HG02678 (cell line): ENCODE data around the gene LAPTM5.
A peak's percentile ranks its signal among the peaks of the same experiment; 100 is the strongest.

ENCODE experiments used
- ATAC-seq: cut with Tn5 transposase; IDR thresholded peaks from one replicate; pipeline ENCODE4 v1.9.1; 2021; ENCODE audit warnings: mild to moderate bottlenecking, moderate library complexity; ENCODE audit not compliant: unreplicated experiment

LAPTM5 gene

GRCh38 chr1:30720271-30721223 is 37.0 kb downstream of the LAPTM5 start:
- no peak for ATAC-seq

- no peak for ATAC-seq
These were observed 37.9 kb downstream of the LAPTM5 start for GRCh38 chr1:30719406-30720270.

- ATAC-seq, result peak; percentile 53
These were observed 38.8 kb downstream of the LAPTM5 start for GRCh38 chr1:30718636-30719405.

- peak; percentile 84 for ATAC-seq
These were observed 39.4 kb downstream of the LAPTM5 start for GRCh38 chr1:30718091-30718635.

GRCh38 chr1:30716646-30717045 is 40.9 kb downstream of the LAPTM5 start:
- no peak for ATAC-seq

- ATAC-seq, result no peak
These were observed 41.7 kb downstream of the LAPTM5 start for GRCh38 chr1:30715886-30716285.

GRCh38 chr1:30715216-30715615 is 42.4 kb downstream of the LAPTM5 start:
- no peak for ATAC-seq

GRCh38 chr1:30714536-30715090 is 43.0 kb downstream of the LAPTM5 start:
- ATAC-seq, result no peak

GRCh38 chr1:30714025-30714424 is 43.5 kb downstream of the LAPTM5 start:
- ATAC-seq, result no peak

GRCh38 chr1:30713311-30713710 is 44.3 kb downstream of the LAPTM5 start:
- ATAC-seq, result no peak

GRCh38 chr1:30712583-30712982 is 45.0 kb downstream of the LAPTM5 start:
- no peak for ATAC-seq

- no peak for ATAC-seq
These were observed 47.2 kb downstream of the LAPTM5 start for GRCh38 chr1:30710407-30710806.

GRCh38 chr1:30708361-30708728 is 49.2 kb downstream of the LAPTM5 start:
- ATAC-seq, result no peak

GRCh38 chr1:30707412-30708360 is 49.9 kb downstream of the LAPTM5 start:
- ATAC-seq, result no peak

- ATAC-seq, result no peak
These were observed 51.0 kb downstream of the LAPTM5 start for GRCh38 chr1:30706528-30706927.

GRCh38 chr1:30705698-30706097 is 51.9 kb downstream of the LAPTM5 start:
- no peak for ATAC-seq

- no peak for ATAC-seq
These were observed 52.6 kb downstream of the LAPTM5 start for GRCh38 chr1:30704765-30705509.

- no peak for ATAC-seq
These were observed 53.3 kb downstream of the LAPTM5 start for GRCh38 chr1:30704271-30704670.

GRCh38 chr1:30702823-30703222 is 54.8 kb downstream of the LAPTM5 start:
- ATAC-seq, result no peak
